ENCODE data around the gene FBXL17.
A peak's percentile ranks its signal among the peaks of the same experiment; 100 is the strongest.

Gene FBXL17

GRCh38 chr5:108025957-108026356, 355.9 kb downstream of the FBXL17 start:
- H3K4me3 ChIP-seq (replicated peaks in 1 of 2; ENCODE audit: low read depth in 2 of 2, low read length in 2 of 2) = no peak overlapping the region
- TF ChIP-seq CTCF (IDR thresholded peaks at IDR 0.05; ENCODE audit: low read depth, low read length) = no peak
- no peak for DNase-seq (ENCODE audit: low read depth in 2 of 2)

- H3K4me3 ChIP-seq (replicated peaks in 1 of 2; ENCODE audit: low read depth in 2 of 2, low read length in 2 of 2) = no peak overlapping the region
- DNase-seq (ENCODE audit: low read depth in 2 of 2) = no peak
- TF ChIP-seq CTCF (IDR thresholded peaks at IDR 0.05; ENCODE audit: low read depth, low read length) = no peak
These were observed 356.9 kb downstream of the FBXL17 start for GRCh38 chr5:108024986-108025385.

GRCh38 chr5:108016101-108016500, 365.8 kb downstream of the FBXL17 start:
- H3K4me3 ChIP-seq (replicated peaks in 1 of 2; ENCODE audit: low read depth in 2 of 2, low read length in 2 of 2) = no peak overlapping the region
- TF ChIP-seq CTCF (IDR thresholded peaks at IDR 0.05; ENCODE audit: low read depth, low read length) = no peak
- DNase-seq (ENCODE audit: low read depth in 2 of 2) = no peak

GRCh38 chr5:108006791-108007190, 375.1 kb downstream of the FBXL17 start:
- no peak for DNase-seq (ENCODE audit: low read depth in 2 of 2)
- no peak for TF ChIP-seq CTCF (IDR thresholded peaks at IDR 0.05; ENCODE audit: low read depth, low read length)
- no peak overlapping the region for H3K4me3 ChIP-seq (replicated peaks in 1 of 2; ENCODE audit: low read depth in 2 of 2, low read length in 2 of 2)

- no peak for TF ChIP-seq CTCF (IDR thresholded peaks at IDR 0.05; ENCODE audit: low read depth, low read length)
- peak; percentile 47 to 60 for DNase-seq (ENCODE audit: low read depth in 2 of 2)
- H3K4me3 ChIP-seq (replicated peaks in 1 of 2; ENCODE audit: low read depth in 2 of 2, low read length in 2 of 2) = peak overlapping the region in 1 of 2 donors; percentile 0
These were observed 378.7 kb downstream of the FBXL17 start for GRCh38 chr5:108003178-108003577.

GRCh38 chr5:108001222-108001621, 380.7 kb downstream of the FBXL17 start:
- no peak for TF ChIP-seq CTCF (IDR thresholded peaks at IDR 0.05; ENCODE audit: low read depth, low read length)
- H3K4me3 ChIP-seq (replicated peaks in 1 of 2; ENCODE audit: low read depth in 2 of 2, low read length in 2 of 2) = no peak overlapping the region
- no peak for DNase-seq (ENCODE audit: low read depth in 2 of 2)

GRCh38 chr5:107997338-107997980, 384.4 kb downstream of the FBXL17 start:
- peak in 1 of 2 donors; percentile 14 for DNase-seq (ENCODE audit: low read depth in 2 of 2)
- H3K4me3 ChIP-seq (replicated peaks in 1 of 2; ENCODE audit: low read depth in 2 of 2, low read length in 2 of 2) = no peak overlapping the region

More at GRCh38 chr5:107997338-107997980, 384.4 kb downstream of the FBXL17 start:
- no peak for TF ChIP-seq CTCF (IDR thresholded peaks at IDR 0.05; ENCODE audit: low read depth, low read length)

All from cardiac fibroblast (primary cell).